ENCODE measurements around the gene GNAI3.

Gene GNAI3

GRCh38 chr1:109652402-109652801 is 104.0 kb downstream of the GNAI3 start:
- H3K27ac ChIP-seq: no peak overlapping the region
- TF ChIP-seq ZFX (IDR thresholded peaks at IDR 0.05): no peak
- no peak for TF ChIP-seq CTCF (conservative IDR thresholded peaks at IDR 0.05)

- no peak overlapping the region for H3K27ac ChIP-seq
- TF ChIP-seq CTCF (conservative IDR thresholded peaks at IDR 0.05) (no peak), ZFX (IDR thresholded peaks at IDR 0.05) (no peak)
Measured at GRCh38 chr1:109653306-109653705, 104.9 kb downstream of the GNAI3 start.

GRCh38 chr1:109654519-109654918 is 106.1 kb downstream of the GNAI3 start:
- no peak for TF ChIP-seq CTCF (conservative IDR thresholded peaks at IDR 0.05)
- H3K27ac ChIP-seq: no peak overlapping the region

GRCh38 chr1:109655615-109656519 is 107.5 kb downstream of the GNAI3 start, which contains the start of gene GSTM4:
Gene GSTM4 (plus strand): TSS chr1:109656099. CDS start chr1:109656390, 291 bp downstream.
- TF ChIP-seq CTCF (conservative IDR thresholded peaks at IDR 0.05) (no peak), ZFX (IDR thresholded peaks at IDR 0.05) (no peak)
- H3K27ac ChIP-seq: no peak within 1 kb of the TSS

- TF ChIP-seq ZFX (IDR thresholded peaks at IDR 0.05): no peak
- no peak for TF ChIP-seq CTCF (conservative IDR thresholded peaks at IDR 0.05)
- H3K27ac ChIP-seq: no peak overlapping the region
Measured at GRCh38 chr1:109657395-109657794, 109.0 kb downstream of the GNAI3 start.

- TF ChIP-seq CTCF (conservative IDR thresholded peaks at IDR 0.05): no peak
- no peak for TF ChIP-seq ZFX (IDR thresholded peaks at IDR 0.05)
- H3K27ac ChIP-seq: no peak overlapping the region
Measured at GRCh38 chr1:109657970-109658369, 109.6 kb downstream of the GNAI3 start.

- H3K27ac ChIP-seq: no peak overlapping the region
Measured at GRCh38 chr1:109658533-109659042, 110.2 kb downstream of the GNAI3 start.

More at GRCh38 chr1:109658533-109659042, 110.2 kb downstream of the GNAI3 start:
- TF ChIP-seq CTCF (conservative IDR thresholded peaks at IDR 0.05): no peak
- TF ChIP-seq ZFX (IDR thresholded peaks at IDR 0.05): no peak
